HuH-7.5 (cell line): Measurements from ENCODE around the gene ZNFX1.
"Not testable (repeated sequence)": the region's sequence is repeated elsewhere in the genome, so short reads cannot be mapped to it uniquely, and the experiment has no call there.

Experiments used
- DNase-seq: peaks from one replicate; pipeline ENCODE4 v3.0.0; 2011; ENCODE audit warnings: low spot score

ZNFX1 gene

GRCh38 chr20:49248301-49248700, 29.6 kb downstream of the ZNFX1 start:
- no peak for DNase-seq

DNA sequence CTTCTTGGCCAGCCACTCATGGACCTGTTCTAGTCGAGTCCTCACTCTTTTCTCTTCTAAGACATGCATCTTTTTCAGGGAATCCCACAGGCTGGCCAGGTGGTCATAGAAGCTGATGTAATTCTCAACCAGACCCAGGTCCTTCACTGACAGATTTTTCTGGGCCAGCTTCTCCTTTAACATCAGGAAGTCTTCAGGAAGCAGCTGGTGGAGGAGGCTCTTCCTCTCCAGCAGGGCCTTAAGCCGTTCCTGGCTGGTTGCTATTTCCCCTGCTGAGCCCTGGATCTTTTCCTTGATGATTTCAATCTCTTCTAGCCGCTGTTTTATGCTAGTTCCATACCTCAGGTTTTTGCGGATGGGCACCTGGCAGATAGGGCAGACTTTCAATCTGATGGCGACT, 30.1 kb downstream of the ZNFX1 start:
- DNase-seq = no peak

DNA sequence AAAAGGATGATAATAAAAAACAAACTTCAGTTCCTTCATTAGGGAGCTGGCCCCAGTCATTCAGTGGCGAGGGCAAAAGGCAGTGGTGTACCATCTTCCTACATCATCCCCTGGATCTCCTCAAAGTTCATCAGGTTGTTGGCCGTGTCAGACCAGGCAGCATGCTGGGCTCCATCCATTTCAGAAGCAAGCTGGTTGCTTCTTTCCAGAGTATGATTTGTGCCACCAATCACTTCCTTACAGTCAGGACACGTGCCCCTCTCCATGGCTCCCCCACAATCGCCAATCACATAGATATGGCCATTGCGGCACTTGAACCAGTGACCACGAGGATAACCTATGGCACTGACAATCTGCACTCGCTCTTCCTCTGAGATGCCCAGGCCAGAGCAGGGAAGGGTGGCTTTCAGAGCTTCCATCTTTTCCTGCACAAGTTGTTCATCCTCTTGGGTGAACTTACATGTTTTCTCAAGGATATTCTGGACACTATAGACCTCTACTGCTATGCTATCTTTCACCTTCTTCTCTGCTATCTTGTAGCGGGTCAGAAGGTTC, 30.6 kb downstream of the ZNFX1 start:
- DNase-seq = no peak

GRCh38 chr20:49245921-49246740, 31.7 kb downstream of the ZNFX1 start:
- DNase-seq = peak; percentile 60

GRCh38 chr20:49237531-49237930, 40.3 kb downstream of the ZNFX1 start:
- DNase-seq = no peak

DNA sequence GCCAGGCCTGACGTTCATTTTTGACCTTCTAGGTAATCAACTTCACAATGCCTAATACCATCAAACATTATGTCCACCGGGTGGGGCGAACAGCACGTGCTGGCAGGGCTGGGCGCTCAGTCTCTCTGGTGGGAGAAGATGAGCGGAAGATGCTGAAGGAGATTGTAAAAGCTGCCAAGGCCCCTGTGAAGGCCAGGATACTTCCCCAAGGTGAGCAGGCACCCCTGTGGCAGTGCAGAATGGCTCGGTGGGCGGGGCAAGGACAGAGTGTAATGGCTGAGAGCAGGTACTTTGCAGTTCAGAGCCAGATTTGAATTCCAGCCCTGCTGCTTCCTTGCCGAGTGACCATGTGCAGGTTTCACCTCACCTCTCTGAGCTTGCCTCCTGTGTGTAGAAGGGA, 41.6 kb downstream of the ZNFX1 start:
- no peak for DNase-seq

GRCh38 chr20:49234831-49235230, 43.0 kb downstream of the ZNFX1 start:
- DNase-seq = no peak

DNA sequence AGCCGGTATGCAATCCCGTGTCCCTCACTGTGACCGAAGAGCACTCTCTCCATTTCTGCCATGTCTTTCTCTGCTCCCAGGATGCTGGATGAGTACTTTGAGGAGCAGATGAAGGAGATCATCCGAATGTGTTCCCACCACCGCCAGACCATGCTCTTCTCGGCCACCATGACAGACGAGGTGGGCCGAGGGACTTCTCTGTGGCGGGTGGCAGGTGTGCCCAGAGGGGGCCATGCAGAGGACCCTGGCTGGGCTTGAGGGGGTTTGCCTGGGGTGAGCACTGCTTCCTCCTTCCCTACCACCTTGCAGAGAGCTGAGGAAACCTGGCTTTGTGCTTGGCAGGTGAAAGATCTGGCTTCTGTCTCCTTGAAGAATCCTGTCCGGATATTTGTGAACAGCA, 44.6 kb downstream of the ZNFX1 start:
- DNase-seq = no peak

DNA sequence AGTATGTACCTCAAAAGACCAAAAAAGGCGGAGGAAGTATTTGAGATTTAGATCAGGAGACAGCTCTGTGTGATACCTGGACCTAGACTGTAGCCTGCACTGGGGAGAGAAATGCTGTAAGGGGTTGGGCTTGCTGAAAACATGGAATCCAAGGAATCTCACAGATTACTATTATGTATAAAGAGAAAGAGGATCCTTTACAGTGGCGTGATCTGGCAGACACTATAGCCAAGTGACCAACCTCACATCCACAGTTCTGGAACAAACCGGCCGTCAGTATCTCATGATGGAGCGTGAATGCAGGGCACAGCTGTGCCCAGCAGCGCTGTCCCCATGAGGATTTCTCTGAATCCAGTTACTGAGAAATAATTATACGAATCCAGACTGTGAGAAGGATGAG, 46.4 kb downstream of the ZNFX1 start:
- no peak for DNase-seq

DNA sequence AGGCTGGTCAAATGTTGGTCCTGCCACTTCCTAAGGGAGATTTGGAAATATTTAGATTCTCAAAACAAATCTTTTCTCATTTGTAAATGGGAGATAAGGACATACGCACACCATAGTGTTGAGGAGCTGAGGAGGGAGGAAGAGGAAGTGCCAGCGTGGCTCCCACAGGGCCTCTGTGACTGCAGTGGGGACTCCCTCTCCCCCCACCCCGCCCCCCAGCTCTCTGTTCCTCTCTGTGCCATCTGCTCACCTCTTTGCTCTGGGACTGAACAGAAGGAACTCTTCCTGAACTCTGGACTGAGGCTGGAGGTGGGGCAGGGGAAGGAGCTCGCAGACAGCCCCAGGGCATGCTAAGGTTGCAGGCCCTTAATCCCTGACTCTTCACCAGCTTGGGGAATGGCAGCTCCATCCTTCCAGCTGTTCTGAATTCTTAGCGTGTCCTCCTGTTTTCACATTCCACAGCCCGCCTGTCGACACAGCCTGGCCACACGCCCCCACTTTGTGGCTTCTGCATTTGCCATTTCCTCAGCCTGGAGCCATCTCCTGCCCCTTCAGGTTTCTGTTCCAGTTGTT, 47.2 kb downstream of the ZNFX1 start:
- DNase-seq = no peak

DNA sequence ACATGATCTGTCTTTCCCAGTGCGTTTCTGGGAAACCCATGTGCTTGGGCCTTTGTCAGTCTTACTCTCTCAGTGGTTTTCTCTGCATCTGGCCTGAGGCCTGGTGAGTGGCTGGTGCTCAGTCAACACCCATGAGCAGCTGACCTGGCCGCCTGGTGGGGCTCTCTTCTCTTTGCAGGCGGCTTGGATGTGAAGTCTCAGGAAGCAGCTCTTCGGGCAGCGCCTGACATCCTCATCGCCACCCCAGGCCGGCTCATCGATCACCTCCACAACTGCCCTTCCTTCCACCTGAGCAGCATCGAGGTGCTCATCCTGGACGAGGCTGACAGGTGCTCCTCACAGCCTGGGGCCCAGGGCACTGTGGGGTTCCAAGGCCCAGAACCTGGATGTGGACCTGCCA, 47.8 kb downstream of the ZNFX1 start:
- no peak for DNase-seq

DNA sequence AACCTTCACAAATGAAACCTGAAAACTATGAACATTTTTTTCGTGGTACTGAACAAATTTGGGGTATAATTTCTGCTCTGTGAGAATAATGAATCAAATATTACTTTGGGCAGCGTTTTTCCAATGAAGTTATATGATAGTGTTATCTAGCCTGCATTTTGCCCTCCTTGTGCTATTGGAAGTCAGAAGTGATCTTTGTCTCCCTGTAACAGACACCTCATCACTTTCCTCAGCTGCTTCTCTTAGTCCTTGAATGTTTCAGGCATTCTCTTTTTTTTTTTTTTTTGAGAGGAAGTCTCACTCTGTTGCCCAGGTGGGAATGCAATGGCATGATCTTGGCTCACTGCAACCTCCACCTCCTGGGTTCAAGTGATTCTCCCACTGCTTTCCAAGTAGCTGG, 48.5 kb downstream of the ZNFX1 start:
- DNase-seq = no peak

GRCh38 chr20:49228676-49229075, 49.2 kb downstream of the ZNFX1 start:
- DNase-seq = no peak

- DNase-seq = no peak
These were observed 52.0 kb downstream of the ZNFX1 start for GRCh38 chr20:49225896-49226295.

DNA sequence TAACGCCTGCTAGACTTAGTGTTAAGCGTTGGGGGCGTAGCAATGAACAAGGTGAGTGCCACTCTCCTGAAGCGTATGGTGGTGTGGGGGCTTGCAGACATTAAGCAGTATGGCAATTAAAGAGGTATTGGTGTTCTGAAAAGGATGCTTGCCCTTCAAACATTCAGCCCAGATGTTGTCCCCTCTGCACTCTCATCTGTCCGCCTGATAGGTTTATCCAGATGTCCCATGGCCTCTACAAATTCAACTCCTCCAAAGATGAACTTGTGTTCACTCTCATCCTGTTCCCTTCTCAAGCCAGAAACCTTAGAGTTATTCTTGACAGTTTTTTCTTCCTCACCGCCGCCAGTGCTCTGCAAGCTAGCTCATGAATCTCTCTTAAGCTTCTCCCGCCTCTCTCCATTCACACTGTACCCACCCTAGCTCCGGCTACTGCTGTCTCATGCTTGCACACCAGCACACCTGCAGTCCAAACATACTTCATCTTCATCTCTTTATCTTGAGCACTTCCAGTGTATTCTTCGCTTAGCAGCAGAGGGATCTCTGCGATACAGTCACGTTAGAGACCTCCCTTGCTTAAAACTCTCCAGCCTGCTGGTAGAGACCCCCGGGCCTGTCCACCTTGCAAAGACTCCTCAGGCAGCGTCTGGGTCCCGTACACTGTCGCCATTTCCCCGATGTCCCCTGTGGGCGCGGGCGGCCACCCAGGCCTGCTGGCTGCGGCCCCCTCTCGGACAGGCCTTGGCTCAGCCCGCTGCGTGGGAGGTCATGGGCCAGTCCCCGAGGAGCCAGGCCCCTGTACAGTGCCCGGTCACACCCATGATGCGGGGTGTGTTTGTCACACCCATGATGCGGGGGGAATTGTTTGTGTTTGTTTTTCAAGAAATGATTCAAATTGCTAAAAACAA, 57.7 kb downstream of the ZNFX1 start:
- no peak for DNase-seq

DNA sequence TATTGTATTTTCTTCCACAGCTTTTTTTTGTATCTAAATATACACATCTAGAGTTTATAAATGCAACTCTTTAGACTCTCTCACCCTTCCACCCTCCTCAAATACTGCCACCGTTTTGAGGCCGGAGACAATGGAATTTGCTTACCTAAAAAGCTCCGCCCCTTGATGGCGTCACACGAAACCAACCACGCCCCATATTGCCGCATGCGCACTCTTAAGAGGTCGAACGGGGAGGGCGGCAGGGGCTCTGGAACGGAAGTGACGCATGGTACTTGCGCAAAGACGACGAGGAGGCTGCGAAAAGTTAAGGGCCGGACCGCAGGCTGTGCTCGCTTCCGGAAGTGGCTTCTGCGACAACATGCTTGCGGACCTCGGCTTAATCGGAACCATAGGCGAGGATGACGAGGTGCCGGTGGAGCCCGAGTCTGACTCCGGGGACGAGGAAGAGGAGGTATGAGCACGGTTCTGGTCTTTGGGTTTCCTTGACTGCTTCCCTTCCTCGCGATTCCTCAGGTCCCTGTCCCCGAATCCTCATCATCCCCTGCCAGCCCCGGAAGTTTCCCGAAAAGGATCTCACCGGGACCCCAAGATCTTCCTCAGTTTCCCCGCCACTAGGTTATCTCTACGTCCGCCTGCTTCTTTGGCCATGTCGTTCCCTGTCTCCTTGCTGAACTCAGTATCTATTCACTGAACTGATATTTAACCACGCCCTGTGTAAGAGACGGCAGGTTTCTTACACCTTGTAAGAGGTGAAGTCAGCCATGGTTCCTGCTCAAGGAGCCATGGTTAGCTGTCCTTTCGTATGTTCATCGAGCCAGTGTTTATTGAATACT, 58.5 kb downstream of the ZNFX1 start, which contains the start of gene DDX27:
Gene DDX27 (plus strand): TSS at position 326 of the 833 bp plus-strand sequence. CDS start 33 bp downstream, at position 359.
- DNase-seq = peak; percentile 89

- DNase-seq = not testable (repeated sequence)
These were observed 59.1 kb downstream of the ZNFX1 start for GRCh38 chr20:49218739-49219090.

DNA sequence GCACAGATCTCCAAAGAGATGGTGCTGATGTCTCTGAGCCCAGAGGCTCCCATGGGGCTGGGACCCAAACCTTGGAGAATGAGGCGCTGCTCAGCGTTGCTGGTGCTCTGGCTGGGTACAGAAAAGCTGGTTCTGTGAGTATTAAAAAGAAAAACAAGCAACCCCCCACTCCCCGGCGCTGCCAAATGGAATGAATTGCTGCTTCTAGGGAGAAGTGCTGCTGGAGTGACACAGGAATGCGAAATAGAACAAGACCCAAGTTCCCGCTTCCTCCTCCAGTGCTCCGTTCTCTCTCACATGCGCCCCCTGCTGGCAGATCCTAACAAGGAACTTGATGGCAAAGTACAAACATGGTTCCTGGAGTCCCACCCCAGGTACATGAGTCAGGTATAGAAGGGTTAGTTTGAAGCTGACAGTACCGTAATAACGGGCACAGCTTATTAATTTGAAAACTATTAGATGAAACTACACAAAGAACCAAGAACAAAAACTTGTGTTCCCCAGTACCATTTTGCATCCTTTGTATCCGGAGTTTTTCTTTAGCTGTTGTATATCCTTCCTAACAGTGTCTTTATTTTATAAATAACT, 60.8 kb downstream of the ZNFX1 start:
- peak; percentile 68 for DNase-seq

- DNase-seq = no peak
These were observed 62.6 kb downstream of the ZNFX1 start for GRCh38 chr20:49215232-49215631.

DNA sequence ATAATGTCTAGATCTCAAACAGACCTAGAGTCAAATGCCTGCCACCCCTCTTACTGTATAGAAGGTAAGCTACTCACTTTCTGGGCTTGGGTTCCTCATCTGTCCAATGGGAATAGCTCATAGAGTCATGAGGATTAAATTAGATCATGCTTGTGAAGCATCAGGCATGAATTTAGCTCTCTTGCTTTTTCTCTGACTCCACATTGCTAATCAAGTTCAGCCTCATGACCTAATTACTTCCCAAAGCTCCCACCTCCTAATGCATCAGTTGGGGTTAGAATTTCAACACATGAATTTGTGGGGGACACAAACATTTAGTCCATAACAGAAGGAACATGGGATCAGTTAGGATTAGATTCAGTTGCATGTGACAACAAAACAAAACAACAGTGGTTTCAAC, 63.3 kb downstream of the ZNFX1 start:
- no peak for DNase-seq

DNA sequence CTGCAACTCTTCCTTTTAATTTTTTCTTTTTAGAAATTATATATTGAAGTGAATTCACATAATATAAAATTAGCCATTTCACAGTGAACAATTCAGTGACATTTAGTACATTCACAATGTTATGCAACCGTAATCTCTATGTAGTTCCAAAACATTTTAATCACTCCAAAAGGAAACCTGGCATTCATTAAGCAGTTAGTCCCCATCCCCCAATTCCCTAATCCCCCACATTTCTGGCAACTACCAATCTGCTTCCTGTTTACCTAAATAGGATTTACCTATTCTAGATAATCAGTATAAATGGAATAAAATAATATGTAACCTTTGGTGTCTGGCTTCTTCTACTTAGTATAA, 67.1 kb downstream of the ZNFX1 start:
- DNase-seq = no peak
